CD4-positive, alpha-beta memory T cell (primary cell): ENCODE data around the gene RAB5A. TPM values are rescaled to one million over a fixed set of nuclear protein-coding genes. Genes with fewer than 3 reads are reported as not detected.
A peak's percentile ranks its signal among the peaks of the same experiment; 100 is the strongest.
"Not testable (repeated sequence)": the region's sequence is repeated elsewhere in the genome, so short reads cannot be mapped to it uniquely, and the experiment has no call there.

ENCODE experiments used
- CTCF ChIA-PET: fragments of 350-600 bp; sonication (Branson Sonifier 250); formaldehyde crosslinking; loops from one replicate; lab custom pipeline; 2021; ENCODE audit warnings: inconsistent platforms; ENCODE audit not compliant: partially characterized antibody; lab: Charles Lee
- POLR2A ChIA-PET: fragments of 350-600 bp; sonication (Branson Sonifier 250); formaldehyde crosslinking; loops from one replicate; lab custom pipeline; 2021; ENCODE audit not compliant: partially characterized antibody; lab: Charles Lee
- DNase-seq, 5 donors: peaks; one replicate each; pipeline versions ENCODE4 v3.0.0 to v3.0.0-alpha.2; 2020 to 2022; ENCODE audit warnings: mixed read lengths in 1 of 5
- H3K27ac ChIP-seq: one replicate; pipeline ENCODE4 v1.7.0; 2013; ENCODE audit warnings: low read depth, low read length
- H3K27me3 ChIP-seq: 2 replicates; pipeline ENCODE4 v1.7.0; 2013; ENCODE audit warnings: mild to moderate bottlenecking, low read length, moderate library complexity; ENCODE audit not compliant: insufficient read depth
- H3K36me3 ChIP-seq: 2 replicates; pipeline ENCODE4 v1.7.0; 2013; ENCODE audit warnings: mild to moderate bottlenecking, low read length, moderate library complexity; ENCODE audit not compliant: insufficient read depth
- H3K4me1 ChIP-seq: 2 replicates; pipeline ENCODE4 v1.7.0; 2013; ENCODE audit warnings: mild to moderate bottlenecking, low read length, moderate library complexity; ENCODE audit not compliant: insufficient read depth
- H3K4me3 ChIP-seq, 2 donors: one replicate each; pipeline ENCODE4 v1.7.0; 2013; ENCODE audit warnings: low read length in 2 of 2, mild to moderate bottlenecking in 1 of 2
- H3K9me3 ChIP-seq, 2 donors: one replicate each; pipeline ENCODE4 v1.7.0; 2013; ENCODE audit warnings: low read length in 2 of 2, control low read depth in 1 of 2; ENCODE audit not compliant: control insufficient read depth in 1 of 2
- H3K27ac Mint-ChIP-seq, 7 donors: one replicate each; pipeline ENCODE4 v1.8.0; 2020 to 2021; ENCODE audit warnings: mixed read lengths in 7 of 7, mild to moderate bottlenecking in 6 of 7, inconsistent platforms in 3 of 7, moderate library complexity in 3 of 7
- H3K27me3 Mint-ChIP-seq, 2 donors: one replicate each; pipeline ENCODE4 v1.8.0; 2020 to 2021; ENCODE audit warnings: mixed read lengths in 2 of 2
- H3K36me3 Mint-ChIP-seq, 2 donors: one replicate each; pipeline ENCODE4 v1.8.0; 2020 to 2021; ENCODE audit warnings: mixed read lengths in 2 of 2, inconsistent platforms in 1 of 2, mild to moderate bottlenecking in 1 of 2
- H3K4me1 Mint-ChIP-seq, 4 donors: one replicate each; pipeline ENCODE4 v1.8.0; 2020 to 2021; ENCODE audit warnings: mixed read lengths in 4 of 4, mild to moderate bottlenecking in 1 of 4
- H3K4me3 Mint-ChIP-seq, 8 donors: one replicate each; pipeline ENCODE4 v1.8.0; 2020 to 2021; ENCODE audit warnings: mixed read lengths in 8 of 8, mild to moderate bottlenecking in 7 of 8, moderate library complexity in 6 of 8, inconsistent platforms in 3 of 8
- H3K9me3 Mint-ChIP-seq, 8 donors: one replicate each; pipeline ENCODE4 v1.8.0; 2020 to 2021; ENCODE audit warnings: mixed read lengths in 8 of 8, mild to moderate bottlenecking in 5 of 8, inconsistent platforms in 3 of 8, moderate library complexity in 1 of 8
- intact Hi-C: fragments of 100-400 bp; cut with micrococcal nuclease; formaldehyde crosslinking; loops from one replicate; pipeline ENCODE4 v1.15.1; 2023
- polyA plus RNA-seq, 2 donors: library from polyadenylated mRNA; unstranded; fragments of 300-500 nt; fragmentation: Illumina TruSeq; gene quantifications; one replicate each; pipeline ENCODE4 v1.2.3, GENCODE V29; 2021
- total RNA-seq, 2 experiments: library from RNA; stranded (reverse); gene quantifications; one replicate each; pipeline ENCODE4 v1.2.3, GENCODE V29; 2021

Gene RAB5A
- total and polyA plus RNA-seq, 4 experiments from 2014 or later, result 44.3 to 57.1 (median 53.3) TPM

DNA sequence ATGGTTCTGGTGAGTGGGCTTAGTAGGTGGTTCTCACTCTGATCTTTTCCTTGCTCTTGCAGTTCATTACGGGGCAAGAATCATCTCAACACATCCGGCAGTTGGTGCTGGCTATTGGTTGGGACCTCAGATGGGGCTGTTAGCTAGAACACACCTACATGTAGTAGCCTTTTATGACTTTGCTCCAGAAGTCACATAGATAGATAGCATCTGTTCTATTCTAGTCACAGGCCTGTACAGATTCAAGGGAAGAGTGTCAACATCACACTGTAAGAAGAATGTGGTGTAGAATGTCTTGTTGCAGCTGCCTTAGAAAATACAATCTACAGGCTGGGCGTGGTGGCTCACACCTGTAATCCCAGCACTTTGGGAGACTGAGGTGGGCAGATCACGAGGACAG lies 15.1 kb downstream of the RAB5A start:
- ChIA-PET CTCF (no interaction called here), POLR2A (no interaction called here)
- DNase-seq, result no peak
- Mint-ChIP-seq H3K36me3 (peaks cover 27 to 43% of the 10 kb centered on the region in 2 donors), H3K4me3 (peak overlapping the region in 2 of 8 donors; percentile 20 to 21), H3K4me1 (peaks cover 48 to 95% (median 75%) of the 10 kb centered on the region in 4 donors), H3K27ac (peak overlapping the region in 2 of 7 donors; percentile 16 to 23), H3K9me3 (no peaks in the 10 kb centered on the region), H3K27me3 (no peaks in the 10 kb centered on the region)
- H3K27me3 ChIP-seq, result no peaks in the 10 kb centered on the region
- no peak overlapping the region for H3K4me3 ChIP-seq
- no peaks in the 10 kb centered on the region for H3K9me3 ChIP-seq
- intact Hi-C loops, result no loop called here
- H3K36me3 ChIP-seq, result no peaks in the 10 kb centered on the region
- no peak overlapping the region for H3K27ac ChIP-seq
- peaks cover 77% of the 10 kb centered on the region for H3K4me1 ChIP-seq

DNA sequence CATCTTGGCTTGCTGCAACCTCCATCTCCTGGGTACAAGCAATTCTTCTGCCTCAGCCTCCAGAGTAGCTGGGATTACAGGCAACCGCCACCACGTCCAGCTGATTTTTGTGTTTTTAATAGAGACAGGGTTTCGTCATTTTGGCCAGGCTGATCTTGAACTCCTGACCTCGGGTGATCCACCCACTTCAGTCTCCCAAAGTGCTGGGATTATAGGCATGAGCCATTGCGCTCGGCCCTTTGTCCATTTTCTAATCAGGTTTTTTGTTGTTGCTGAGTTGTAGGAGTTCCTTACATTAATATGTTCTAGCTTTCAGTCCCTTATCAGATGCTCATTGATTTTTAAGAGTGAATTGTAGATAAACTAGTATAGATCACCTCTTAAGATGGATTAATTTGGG lies 20.3 kb downstream of the RAB5A start:
- Mint-ChIP-seq H3K4me3 (no peak overlapping the region), H3K9me3 (peaks cover 0 to 1% (median 0%) of the 10 kb centered on the region in 8 donors), H3K27ac (peak overlapping the region in 2 of 7 donors; percentile 53), H3K4me1 (peaks cover 37 to 79% (median 56%) of the 10 kb centered on the region in 4 donors), H3K36me3 (peaks cover 20 to 29% of the 10 kb centered on the region in 2 donors), H3K27me3 (no peaks in the 10 kb centered on the region)
- H3K27me3 ChIP-seq, result no peaks in the 10 kb centered on the region
- DNase-seq, result no peak
- H3K4me1 ChIP-seq, result peaks cover 50% of the 10 kb centered on the region
- ChIA-PET CTCF (interaction anchor here (0.5 kb wide), 1 partner anchor 99 kb away, joined by 3 read pairs; no protein-coding TSS in a partner anchor), POLR2A (no interaction called here)
- intact Hi-C loops, result no loop called here
- H3K27ac ChIP-seq, result no peak overlapping the region
- no peaks in the 10 kb centered on the region for H3K9me3 ChIP-seq
- no peak overlapping the region for H3K4me3 ChIP-seq
- no peaks in the 10 kb centered on the region for H3K36me3 ChIP-seq

DNA sequence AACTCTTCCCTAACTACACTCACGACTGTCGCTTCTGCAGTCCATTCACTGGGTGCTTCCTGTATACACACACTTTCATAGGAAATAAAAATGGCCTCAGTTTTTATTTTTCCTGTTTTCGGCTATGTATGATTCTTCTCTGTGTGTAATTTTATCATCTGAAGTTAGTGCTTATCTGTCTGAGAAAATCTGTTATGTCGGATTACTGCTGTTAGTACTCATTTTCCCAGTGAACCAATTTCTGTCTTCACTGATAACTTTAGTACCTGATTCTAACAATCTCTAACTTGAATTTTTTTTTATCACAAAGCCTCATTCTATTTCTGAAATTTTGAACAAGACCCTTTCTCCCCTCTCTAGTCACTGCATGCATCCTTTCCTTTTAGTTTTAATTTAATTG lies 20.9 kb downstream of the RAB5A start:
- no peaks in the 10 kb centered on the region for H3K27me3 ChIP-seq
- peak overlapping the region in 5 of 7 donors; percentile 1 to 82 (median 43) for H3K27ac Mint-ChIP-seq
- H3K27ac ChIP-seq, result no peak overlapping the region
- H3K36me3 Mint-ChIP-seq, result peaks cover 23 to 35% of the 10 kb centered on the region in 2 donors
- H3K4me1 ChIP-seq, result peaks cover 48% of the 10 kb centered on the region
- H3K9me3 Mint-ChIP-seq, result peaks cover 0 to 2% (median 0%) of the 10 kb centered on the region in 8 donors
- DNase-seq, result no peak
- H3K4me1 Mint-ChIP-seq, result peaks cover 35 to 79% (median 56%) of the 10 kb centered on the region in 4 donors
- H3K4me3 Mint-ChIP-seq, result peak overlapping the region in 2 of 8 donors; percentile 0 to 47
- ChIA-PET CTCF (no interaction called here), POLR2A (no interaction called here)
- H3K9me3 ChIP-seq, result no peaks in the 10 kb centered on the region
- intact Hi-C loops, result no loop called here
- H3K4me3 ChIP-seq, result no peak overlapping the region
- H3K36me3 ChIP-seq, result no peaks in the 10 kb centered on the region
- no peaks in the 10 kb centered on the region for H3K27me3 Mint-ChIP-seq

DNA sequence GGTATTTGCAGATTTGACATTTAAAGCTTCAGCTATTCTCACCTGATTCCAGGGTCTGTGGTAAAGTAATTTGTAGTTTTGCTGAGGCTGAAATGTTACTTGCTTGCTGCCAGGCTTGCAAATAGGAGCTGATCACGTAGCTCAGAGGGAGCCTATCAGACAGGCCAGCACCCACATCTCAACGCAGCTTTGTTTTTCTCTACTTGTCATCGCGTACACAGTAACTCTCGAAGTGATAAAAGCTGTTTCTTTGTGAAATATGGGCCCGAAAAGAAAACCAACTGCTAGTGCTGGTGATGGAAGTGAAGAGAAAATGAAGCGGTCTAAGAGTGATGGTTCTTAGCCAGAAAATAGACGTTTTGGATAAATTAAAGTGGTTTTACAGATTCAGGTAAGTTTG lies 23.4 kb downstream of the RAB5A start:
- H3K27me3 ChIP-seq, result no peaks in the 10 kb centered on the region
- Mint-ChIP-seq H3K9me3 (peaks cover 0 to 2% (median 0%) of the 10 kb centered on the region in 8 donors), H3K4me3 (no peak overlapping the region), H3K27ac (peak overlapping the region in 2 of 7 donors; percentile 24 to 58), H3K27me3 (no peaks in the 10 kb centered on the region), H3K4me1 (peaks cover 30 to 59% (median 46%) of the 10 kb centered on the region in 4 donors), H3K36me3 (peaks cover 33 to 44% of the 10 kb centered on the region in 2 donors)
- ChIA-PET POLR2A (no interaction called here), CTCF (interaction anchor here (2.5 kb wide), 1 partner anchor 13 kb away, joined by 6 read pairs; no protein-coding TSS in a partner anchor)
- H3K4me1 ChIP-seq, result peaks cover 33% of the 10 kb centered on the region
- H3K4me3 ChIP-seq, result no peak overlapping the region
- intact Hi-C loops, result no loop called here
- H3K9me3 ChIP-seq, result no peaks in the 10 kb centered on the region
- no peak overlapping the region for H3K27ac ChIP-seq
- DNase-seq, result no peak
- H3K36me3 ChIP-seq, result peaks cover 6% of the 10 kb centered on the region

DNA sequence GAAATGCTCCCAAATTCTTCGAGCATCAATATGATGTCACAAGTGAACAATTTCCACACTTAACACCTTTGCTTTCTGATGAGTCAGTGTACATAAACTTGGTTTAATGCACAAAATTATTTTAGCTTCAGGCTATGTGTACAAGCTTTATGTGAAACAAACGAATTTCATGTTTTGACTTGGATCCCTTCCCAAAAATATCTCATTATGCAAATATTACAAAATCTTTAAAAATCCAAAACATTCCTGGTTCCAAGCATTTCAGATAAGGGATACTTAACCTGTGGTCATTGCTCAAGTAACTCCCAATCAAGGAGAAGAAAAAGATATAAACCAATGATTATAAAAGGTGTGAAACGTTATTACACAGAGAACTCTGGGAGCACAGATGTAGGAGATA lies 25.2 kb downstream of the RAB5A start:
- H3K27me3 ChIP-seq, result no peaks in the 10 kb centered on the region
- intact Hi-C loops, result no loop called here
- Mint-ChIP-seq H3K27ac (peak overlapping the region in 4 of 7 donors; percentile 4 to 80 (median 28)), H3K36me3 (peaks cover 37 to 45% of the 10 kb centered on the region in 2 donors), H3K4me1 (peaks cover 22 to 43% (median 32%) of the 10 kb centered on the region in 4 donors), H3K9me3 (peaks cover 0 to 2% (median 0%) of the 10 kb centered on the region in 8 donors), H3K27me3 (no peaks in the 10 kb centered on the region), H3K4me3 (no peak overlapping the region)
- no peak overlapping the region for H3K27ac ChIP-seq
- H3K9me3 ChIP-seq, result no peaks in the 10 kb centered on the region
- ChIA-PET CTCF (interaction anchor here (0.8 to 2.5 kb wide), 3 partner anchors 15 to 83 kb away, joined by 3 to 6 read pairs (median 3); no protein-coding TSS in a partner anchor), POLR2A (no interaction called here)
- DNase-seq, result no peak
- H3K4me3 ChIP-seq, result no peak overlapping the region
- peaks cover 16% of the 10 kb centered on the region for H3K4me1 ChIP-seq
- peaks cover 17% of the 10 kb centered on the region for H3K36me3 ChIP-seq

DNA sequence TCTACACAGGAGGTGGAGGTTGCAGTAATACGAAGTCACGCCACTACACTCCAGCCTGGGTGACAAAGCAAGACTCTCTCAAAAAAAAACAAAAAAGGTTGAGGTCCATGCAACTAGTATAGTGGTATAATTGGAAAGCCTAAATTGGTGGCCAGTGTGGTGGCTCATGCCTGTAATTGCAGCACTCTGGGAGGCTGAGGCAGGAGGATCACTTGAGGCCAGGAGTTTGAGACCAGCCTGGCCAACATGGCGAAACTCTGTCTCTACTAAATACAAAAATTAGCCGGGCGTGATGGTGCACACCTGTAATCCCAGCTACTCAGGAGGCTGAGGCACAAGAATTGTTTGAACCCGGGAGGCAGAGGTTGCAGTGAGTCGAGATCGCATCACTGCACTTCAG lies 42.0 kb downstream of the RAB5A start:
- H3K27ac ChIP-seq, H3K4me1 Mint-ChIP-seq, H3K9me3 Mint-ChIP-seq, DNase-seq, CTCF ChIA-PET, H3K27me3 ChIP-seq, H3K27me3 Mint-ChIP-seq, H3K4me3 Mint-ChIP-seq, H3K9me3 ChIP-seq, H3K4me1 ChIP-seq, intact Hi-C loops, H3K4me3 ChIP-seq: not testable (repeated sequence)
- Mint-ChIP-seq H3K36me3 (peaks cover 24 to 26% of the 10 kb centered on the region in 2 donors), H3K27ac (peak overlapping the region in 1 of 7 donors; percentile 18)
- POLR2A ChIA-PET, result interaction anchor here (0.7 to 1.2 kb wide), 2 partner anchors 41 to 52 kb away, joined by 3 read pairs; no protein-coding TSS in a partner anchor
- H3K36me3 ChIP-seq, result peaks cover 12% of the 10 kb centered on the region

DNA sequence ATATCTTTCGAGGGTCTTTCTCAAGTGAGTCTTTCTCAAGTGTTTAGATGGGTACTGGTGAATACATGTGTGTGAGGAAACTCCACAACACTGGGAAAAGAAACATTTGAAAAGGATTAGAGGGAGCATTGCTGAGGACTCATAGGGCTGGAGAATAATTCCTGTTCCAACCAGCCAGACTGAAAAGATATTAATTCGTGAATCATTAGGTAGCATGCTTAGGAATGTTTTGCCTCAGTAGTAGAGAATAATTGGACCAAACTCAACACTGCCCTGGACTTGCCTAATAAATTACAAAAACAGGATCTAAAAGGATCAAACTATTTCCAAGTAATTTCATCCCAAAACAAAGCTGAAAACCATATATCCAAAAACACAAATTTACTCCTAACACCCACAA lies 47.9 kb downstream of the RAB5A start:
- no peak overlapping the region for H3K27ac Mint-ChIP-seq
- DNase-seq, result no peak
- H3K9me3 Mint-ChIP-seq, result peaks cover 0 to 3% (median 0%) of the 10 kb centered on the region in 8 donors
- ChIA-PET CTCF (no interaction called here), POLR2A (no interaction called here)
- no peaks in the 10 kb centered on the region for H3K27me3 ChIP-seq
- no peak overlapping the region for H3K4me3 ChIP-seq
- H3K9me3 ChIP-seq, result no peaks in the 10 kb centered on the region
- H3K4me1 Mint-ChIP-seq, result peaks cover 0 to 3% (median 0%) of the 10 kb centered on the region in 4 donors
- intact Hi-C loops, result no loop called here
- no peaks in the 10 kb centered on the region for H3K4me1 ChIP-seq
- no peaks in the 10 kb centered on the region for H3K36me3 ChIP-seq
- no peaks in the 10 kb centered on the region for H3K36me3 Mint-ChIP-seq
- no peaks in the 10 kb centered on the region for H3K27me3 Mint-ChIP-seq
- no peak overlapping the region for H3K4me3 Mint-ChIP-seq
- H3K27ac ChIP-seq, result no peak overlapping the region
